Activated T-cell treated with anti-CD3 and anti-CD28 coated beads for 24 hours (primary cell): ENCODE data around the gene COL6A1.

Experiments
- DNase-seq: peaks from one replicate; pipeline ENCODE4 v3.0.0-alpha.2; 2020; ENCODE audit warnings: low read depth

The COL6A1 gene

GRCh38 chr21:46007492-46007868 is 25.9 kb downstream of the COL6A1 start:
- no peak for DNase-seq

GRCh38 chr21:46008893-46009621 is 27.5 kb downstream of the COL6A1 start:
- DNase-seq, result no peak

- DNase-seq, result no peak
These were observed 28.6 kb downstream of the COL6A1 start for GRCh38 chr21:46009951-46010705.

GRCh38 chr21:46011267-46011967 is 29.8 kb downstream of the COL6A1 start:
- DNase-seq, result no peak

- no peak for DNase-seq
These were observed 30.6 kb downstream of the COL6A1 start for GRCh38 chr21:46012154-46012553.

- no peak for DNase-seq
These were observed 33.3 kb downstream of the COL6A1 start for GRCh38 chr21:46014828-46015227.

GRCh38 chr21:46017148-46017547 is 35.6 kb downstream of the COL6A1 start:
- no peak for DNase-seq

GRCh38 chr21:46017695-46018094 is 36.1 kb downstream of the COL6A1 start:
- no peak for DNase-seq

GRCh38 chr21:46018615-46019014 is 37.0 kb downstream of the COL6A1 start:
- DNase-seq, result no peak

- no peak for DNase-seq
These were observed 39.0 kb downstream of the COL6A1 start for GRCh38 chr21:46020581-46020980.

GRCh38 chr21:46021398-46021797 is 39.8 kb downstream of the COL6A1 start:
- no peak for DNase-seq

- no peak for DNase-seq
These were observed 40.5 kb downstream of the COL6A1 start for GRCh38 chr21:46021978-46022544.

- no peak for DNase-seq
These were observed 41.3 kb downstream of the COL6A1 start for GRCh38 chr21:46022551-46023525.

GRCh38 chr21:46023555-46023954 is 42.0 kb downstream of the COL6A1 start:
- no peak for DNase-seq

- no peak for DNase-seq
These were observed 42.6 kb downstream of the COL6A1 start for GRCh38 chr21:46024141-46024540.

- no peak for DNase-seq
These were observed 43.7 kb downstream of the COL6A1 start for GRCh38 chr21:46025113-46025770.

- DNase-seq, result no peak
These were observed 46.4 kb downstream of the COL6A1 start for GRCh38 chr21:46027851-46028493.

GRCh38 chr21:46028573-46029091 is 47.1 kb downstream of the COL6A1 start:
- DNase-seq, result no peak

GRCh38 chr21:46029186-46029924 is 47.8 kb downstream of the COL6A1 start:
- no peak for DNase-seq
